Glutamatergic neuron (in vitro differentiated cells): ENCODE results near the gene CDIP1. TPM values are rescaled to one million over a fixed set of nuclear protein-coding genes. Genes with fewer than 3 reads are reported as not detected.

ENCODE experiments used
- DNase-seq: peaks from one replicate; pipeline ENCODE4 v3.0.0; 2022
- H3K27ac Mint-ChIP-seq: one replicate; pipeline ENCODE4 v1.8.0; 2020; ENCODE audit warnings: mild to moderate bottlenecking, mixed read lengths, inconsistent platforms; ENCODE audit not compliant: unreplicated experiment
- H3K27me3 Mint-ChIP-seq: one replicate; pipeline ENCODE4 v1.8.0; 2020; ENCODE audit warnings: mild to moderate bottlenecking, moderate library complexity, mixed read lengths, inconsistent platforms; ENCODE audit not compliant: unreplicated experiment
- H3K36me3 Mint-ChIP-seq: one replicate; pipeline ENCODE4 v1.8.0; 2020; ENCODE audit warnings: mild to moderate bottlenecking, mixed read lengths, inconsistent platforms; ENCODE audit not compliant: unreplicated experiment
- H3K4me1 Mint-ChIP-seq: one replicate; pipeline ENCODE4 v1.8.0; 2020; ENCODE audit warnings: mild to moderate bottlenecking, low read depth, mixed read lengths, inconsistent platforms; ENCODE audit not compliant: unreplicated experiment
- H3K4me3 Mint-ChIP-seq: one replicate; pipeline ENCODE4 v1.8.0; 2020; ENCODE audit warnings: mild to moderate bottlenecking, mixed read lengths, inconsistent platforms; ENCODE audit not compliant: unreplicated experiment
- H3K9me3 Mint-ChIP-seq: one replicate; pipeline ENCODE4 v1.8.0; 2020; ENCODE audit warnings: mild to moderate bottlenecking, moderate library complexity, mixed read lengths, inconsistent platforms; ENCODE audit not compliant: unreplicated experiment
- CTCF ChIP-seq: fragments of 200-600 bp; sonication (generic); IDR thresholded peaks from one replicate; pipeline ENCODE4 v1.5.0; 2021; ENCODE audit not compliant: partially characterized antibody, unreplicated experiment
- total RNA-seq: library from RNA; stranded (reverse); fragmentation: NEBNext Ultra II Directional; extraction: Animal tissue kit (Norgen Biotek cat#: 25700); gene quantifications from one replicate; pipeline ENCODE4 v1.2.1, GENCODE V29; 2021; ENCODE audit not compliant: unreplicated experiment

The CDIP1 gene
- total RNA-seq, 1 donor from 2014 or later = 51.6 TPM

DNA sequence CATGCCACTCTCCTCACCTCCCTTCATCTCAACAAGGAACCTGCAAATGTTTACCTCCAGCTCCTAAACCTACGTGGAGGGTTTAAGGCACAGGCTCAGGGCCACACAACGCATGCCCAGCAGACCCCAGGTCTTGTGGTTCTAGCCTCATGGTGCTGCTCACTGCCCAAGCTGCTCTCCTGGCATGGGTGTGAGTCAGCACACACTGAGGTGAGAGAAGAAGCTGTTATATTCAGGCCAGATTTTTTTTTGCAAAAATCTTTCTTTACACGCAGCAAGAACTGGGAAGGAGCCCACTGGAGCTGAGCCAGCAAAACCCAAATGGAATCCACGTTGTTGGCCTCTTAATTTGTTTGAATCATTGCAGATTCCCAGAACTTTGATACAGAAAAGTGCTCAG lies 12.0 kb upstream of the CDIP1 start:
- TF ChIP-seq CTCF = no peak
- peaks cover 3% of the 10 kb centered on the region for H3K27me3 Mint-ChIP-seq
- peaks cover 2% of the 10 kb centered on the region for H3K9me3 Mint-ChIP-seq
- H3K27ac Mint-ChIP-seq = no peak overlapping the region
- H3K36me3 Mint-ChIP-seq = no peaks in the 10 kb centered on the region
- no peak for DNase-seq
- H3K4me3 Mint-ChIP-seq = no peak overlapping the region
- H3K4me1 Mint-ChIP-seq = no peaks in the 10 kb centered on the region

- Mint-ChIP-seq H3K4me3 (no peak overlapping the region), H3K27ac (no peak overlapping the region)
Measured at GRCh38 chr16:4548124-4548523, 9.6 kb upstream of the CDIP1 start.

GRCh38 chr16:4544473-4544872 lies 5.9 kb upstream of the CDIP1 start:
- TF ChIP-seq CTCF = no peak
- H3K27ac Mint-ChIP-seq = no peak overlapping the region
- peaks cover 9% of the 10 kb centered on the region for H3K36me3 Mint-ChIP-seq
- H3K4me1 Mint-ChIP-seq = no peaks in the 10 kb centered on the region
- no peak for DNase-seq
- H3K4me3 Mint-ChIP-seq = no peak overlapping the region
- H3K9me3 Mint-ChIP-seq = peaks cover 4% of the 10 kb centered on the region
- H3K27me3 Mint-ChIP-seq = peaks cover 3% of the 10 kb centered on the region

More at GRCh38 chr16:4548124-4548523, 9.6 kb upstream of the CDIP1 start:
- Mint-ChIP-seq H3K9me3 (peaks cover 2% of the 10 kb centered on the region), H3K4me1 (no peaks in the 10 kb centered on the region), H3K27me3 (peaks cover 6% of the 10 kb centered on the region), H3K36me3 (no peaks in the 10 kb centered on the region)
- no peak for TF ChIP-seq CTCF
- DNase-seq = no peak

DNA sequence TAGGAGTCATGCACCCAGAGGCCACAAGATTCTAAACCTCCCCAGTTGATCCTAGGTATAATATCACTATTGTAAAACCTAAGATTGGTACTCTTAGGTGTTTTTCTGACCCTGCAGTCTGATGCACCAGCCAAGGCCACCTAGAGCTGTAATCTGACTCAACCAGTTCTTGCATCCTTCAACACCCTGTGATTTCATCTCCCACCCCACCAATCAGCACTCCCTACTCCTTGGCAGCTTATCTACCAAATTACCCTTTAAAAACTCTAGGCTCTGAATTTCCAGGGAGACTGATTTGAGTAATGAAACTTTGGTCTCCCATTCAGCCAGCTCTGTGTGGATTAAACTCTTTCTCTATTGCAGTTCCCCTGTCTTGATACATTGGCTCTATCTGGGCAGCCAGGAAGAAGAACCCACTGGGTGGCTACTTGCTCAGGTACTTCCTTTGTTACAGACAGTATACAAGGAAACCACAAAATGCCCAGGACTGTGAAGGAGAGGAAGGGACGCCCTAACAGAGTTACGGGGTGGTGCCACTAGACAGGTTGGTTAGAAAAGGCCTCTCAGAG lies 1.2 kb upstream of the CDIP1 start:
- Mint-ChIP-seq H3K27me3 (peaks cover 6% of the 10 kb centered on the region), H3K27ac (peak overlapping the region; percentile 73), H3K4me3 (no peak overlapping the region), H3K36me3 (peaks cover 13% of the 10 kb centered on the region), H3K9me3 (peaks cover 17% of the 10 kb centered on the region), H3K4me1 (peaks cover 11% of the 10 kb centered on the region)
- TF ChIP-seq CTCF = no peak
- DNase-seq = no peak

GRCh38 chr16:4537376-4538343 lies 913 bp downstream of the CDIP1 start:
- no peak for TF ChIP-seq CTCF
- peak; percentile 42 for DNase-seq
- Mint-ChIP-seq H3K27ac (peak overlapping the region; percentile 77), H3K9me3 (peaks cover 17% of the 10 kb centered on the region), H3K4me1 (peaks cover 11% of the 10 kb centered on the region), H3K4me3 (peak overlapping the region; percentile 86), H3K36me3 (peaks cover 14% of the 10 kb centered on the region), H3K27me3 (peaks cover 7% of the 10 kb centered on the region)
